ENCODE results near the gene IRX6.
A peak's percentile ranks its signal among the peaks of the same experiment; 100 is the strongest.

The IRX6 gene

GRCh38 chr16:55350984-55351383, 27.0 kb downstream of the IRX6 start:
- in situ Hi-C loops (cut with HindIII; ENCODE audit: low pct_ligation_motif_present, low pct_unique_long_range_greater_than_20kb, low sequenced_read_pairs): no loop called here

GRCh38 chr16:55351936-55352335, 27.9 kb downstream of the IRX6 start:
- in situ Hi-C loops (cut with HindIII; ENCODE audit: low pct_ligation_motif_present, low pct_unique_long_range_greater_than_20kb, low sequenced_read_pairs): no loop called here
- DNase-seq: no peak

More at GRCh38 chr16:55350984-55351383, 27.0 kb downstream of the IRX6 start:
- DNase-seq: no peak

GRCh38 chr16:55357241-55357640, 33.2 kb downstream of the IRX6 start:
- DNase-seq: no peak
- in situ Hi-C loops (cut with HindIII; ENCODE audit: low pct_ligation_motif_present, low pct_unique_long_range_greater_than_20kb, low sequenced_read_pairs): no loop called here

GRCh38 chr16:55359946-55360345, 35.9 kb downstream of the IRX6 start:
- DNase-seq: no peak
- in situ Hi-C loops (cut with HindIII; ENCODE audit: low pct_ligation_motif_present, low pct_unique_long_range_greater_than_20kb, low sequenced_read_pairs): no loop called here

- in situ Hi-C loops (cut with HindIII; ENCODE audit: low pct_ligation_motif_present, low pct_unique_long_range_greater_than_20kb, low sequenced_read_pairs): no loop called here
- DNase-seq: no peak
Measured at GRCh38 chr16:55364811-55365210, 40.8 kb downstream of the IRX6 start.

- in situ Hi-C loops (cut with HindIII; ENCODE audit: low pct_ligation_motif_present, low pct_unique_long_range_greater_than_20kb, low sequenced_read_pairs): no loop called here
- no peak for DNase-seq
Measured at GRCh38 chr16:55367301-55367811, 43.4 kb downstream of the IRX6 start.

GRCh38 chr16:55367866-55368603, 44.0 kb downstream of the IRX6 start:
- in situ Hi-C loops (cut with HindIII; ENCODE audit: low pct_ligation_motif_present, low pct_unique_long_range_greater_than_20kb, low sequenced_read_pairs): no loop called here
- DNase-seq: no peak

- in situ Hi-C loops (cut with HindIII; ENCODE audit: low pct_ligation_motif_present, low pct_unique_long_range_greater_than_20kb, low sequenced_read_pairs): no loop called here
Measured at GRCh38 chr16:55369151-55369550, 45.1 kb downstream of the IRX6 start.

GRCh38 chr16:55370762-55371482, 46.9 kb downstream of the IRX6 start:
- in situ Hi-C loops (cut with HindIII; ENCODE audit: low pct_ligation_motif_present, low pct_unique_long_range_greater_than_20kb, low sequenced_read_pairs): no loop called here
- DNase-seq: peak; percentile 47

More at GRCh38 chr16:55369151-55369550, 45.1 kb downstream of the IRX6 start:
- DNase-seq: no peak

- in situ Hi-C loops (cut with HindIII; ENCODE audit: low pct_ligation_motif_present, low pct_unique_long_range_greater_than_20kb, low sequenced_read_pairs): no loop called here
- no peak for DNase-seq
Measured at GRCh38 chr16:55372792-55373488, 48.9 kb downstream of the IRX6 start.

- DNase-seq: no peak
- in situ Hi-C loops (cut with HindIII; ENCODE audit: low pct_ligation_motif_present, low pct_unique_long_range_greater_than_20kb, low sequenced_read_pairs): no loop called here
Measured at GRCh38 chr16:55373489-55373832, 49.5 kb downstream of the IRX6 start.

- no peak for DNase-seq
- in situ Hi-C loops (cut with HindIII; ENCODE audit: low pct_ligation_motif_present, low pct_unique_long_range_greater_than_20kb, low sequenced_read_pairs): no loop called here
Measured at GRCh38 chr16:55376045-55376444, 52.0 kb downstream of the IRX6 start.

GRCh38 chr16:55376567-55377167, 52.7 kb downstream of the IRX6 start:
- in situ Hi-C loops (cut with HindIII; ENCODE audit: low pct_ligation_motif_present, low pct_unique_long_range_greater_than_20kb, low sequenced_read_pairs): no loop called here

GRCh38 chr16:55377840-55378239, 53.8 kb downstream of the IRX6 start:
- no peak for DNase-seq
- in situ Hi-C loops (cut with HindIII; ENCODE audit: low pct_ligation_motif_present, low pct_unique_long_range_greater_than_20kb, low sequenced_read_pairs): no loop called here

More at GRCh38 chr16:55376567-55377167, 52.7 kb downstream of the IRX6 start:
- DNase-seq: no peak

- no peak for DNase-seq
- in situ Hi-C loops (cut with HindIII; ENCODE audit: low pct_ligation_motif_present, low pct_unique_long_range_greater_than_20kb, low sequenced_read_pairs): no loop called here
Measured at GRCh38 chr16:55378616-55379015, 54.6 kb downstream of the IRX6 start.

GRCh38 chr16:55379371-55379770, 55.4 kb downstream of the IRX6 start:
- in situ Hi-C loops (cut with HindIII; ENCODE audit: low pct_ligation_motif_present, low pct_unique_long_range_greater_than_20kb, low sequenced_read_pairs): no loop called here

GRCh38 chr16:55379876-55380390, 55.9 kb downstream of the IRX6 start:
- in situ Hi-C loops (cut with HindIII; ENCODE audit: low pct_ligation_motif_present, low pct_unique_long_range_greater_than_20kb, low sequenced_read_pairs): no loop called here
- no peak for DNase-seq

More at GRCh38 chr16:55379371-55379770, 55.4 kb downstream of the IRX6 start:
- DNase-seq: no peak
